ENCODE data around the gene BNC2. TPM values are rescaled to one million over a fixed set of nuclear protein-coding genes. Genes with fewer than 3 reads are reported as not detected.

BNC2 gene
- total RNA-seq, 1 experiment from 2014 or later, result 5.7 TPM

- no TSS peak for BruUV-seq (replicated peaks)
- no peak for ATAC-seq
- Histone ChIP-seq H3K4me3 (ENCODE audit: low read depth in 2 of 2, low read length in 2 of 2) (no peak overlapping the region), H3K36me3 (ENCODE audit: control insufficient read depth, insufficient read depth, low read length) (no peaks in the 10 kb centered on the region), H3K27me3 (ENCODE audit: control insufficient read depth, insufficient read depth, low read length) (no peaks in the 10 kb centered on the region), H3K9me3 (ENCODE audit: control insufficient read depth, insufficient read depth, low read depth, low read length) (no peaks in the 10 kb centered on the region), H3K4me1 (ENCODE audit: control insufficient read depth, insufficient read depth, low read length) (no peaks in the 10 kb centered on the region), H3K27ac (ENCODE audit: low read length) (no peak overlapping the region)
- POLR2A ChIA-PET, result no interaction called here
- in situ Hi-C loops (cut with HindIII; ENCODE audit: low pct_unique_long_range_greater_than_20kb, low sequenced_read_pairs) (no loop called here), intact Hi-C loops (cut with micrococcal nuclease; ENCODE audit: unreplicated experiment) (no loop called here)
- no peak for TF ChIP-seq REST (IDR thresholded peaks at IDR 0.05; ENCODE audit: insufficient read depth in 1 of 2, low read depth in 2 of 2, low read length in 1 of 2)
- TF ChIP-seq SIN3A (IDR thresholded peaks at IDR 0.05; ENCODE audit: borderline replicate concordance, insufficient read depth, low read depth, low read length), result no peak
- TF ChIP-seq CTCF (IDR thresholded peaks at IDR 0.05), result no peak
- TF ChIP-seq POLR2AphosphoS5 (IDR thresholded peaks at IDR 0.05; ENCODE audit: low read depth, low read length), result no peak
- DNase-seq (ENCODE audit: low read depth, low spot score), result no peak
- CTCF ChIA-PET, result no interaction called here
Observed at GRCh38 chr9:16618524-16618923, 251.9 kb downstream of the BNC2 start.

GRCh38 chr9:16616686-16617085 is 253.8 kb downstream of the BNC2 start:
- no peak overlapping the region for H3K4me3 ChIP-seq (ENCODE audit: low read depth in 2 of 2, low read length in 2 of 2)
- no peaks in the 10 kb centered on the region for H3K4me1 ChIP-seq (ENCODE audit: control insufficient read depth, insufficient read depth, low read length)
- no peaks in the 10 kb centered on the region for H3K9me3 ChIP-seq (ENCODE audit: control insufficient read depth, insufficient read depth, low read depth, low read length)
- in situ Hi-C loops (cut with HindIII; ENCODE audit: low pct_unique_long_range_greater_than_20kb, low sequenced_read_pairs), result no loop called here
- H3K27me3 ChIP-seq (ENCODE audit: control insufficient read depth, insufficient read depth, low read length), result no peaks in the 10 kb centered on the region
- no peak for DNase-seq (ENCODE audit: low read depth, low spot score)
- POLR2A ChIA-PET, result no interaction called here
- no peak overlapping the region for H3K27ac ChIP-seq (ENCODE audit: low read length)
- BruUV-seq (replicated peaks), result no TSS peak
- CTCF ChIA-PET, result no interaction called here
- no peaks in the 10 kb centered on the region for H3K36me3 ChIP-seq (ENCODE audit: control insufficient read depth, insufficient read depth, low read length)
- intact Hi-C loops (cut with micrococcal nuclease; ENCODE audit: unreplicated experiment), result no loop called here
- ATAC-seq, result no peak
- TF ChIP-seq SIN3A (IDR thresholded peaks at IDR 0.05; ENCODE audit: borderline replicate concordance, insufficient read depth, low read depth, low read length) (no peak), TCF7L2 (IDR thresholded peaks at IDR 0.05; ENCODE audit: low read depth, low read length) (no peak), REST (IDR thresholded peaks at IDR 0.05; ENCODE audit: insufficient read depth in 1 of 2, low read depth in 2 of 2, low read length in 1 of 2) (no peak), POLR2AphosphoS5 (IDR thresholded peaks at IDR 0.05; ENCODE audit: low read depth, low read length) (no peak), CTCF (IDR thresholded peaks at IDR 0.05) (no peak)

Data from Panc1 (cell line).